ENCODE results near the gene CHRM5. TPM values are rescaled to one million over a fixed set of nuclear protein-coding genes. Genes with fewer than 3 reads are reported as not detected.

CHRM5 gene
- total RNA-seq, 1 experiment from 2014 or later, result not detected

DNA sequence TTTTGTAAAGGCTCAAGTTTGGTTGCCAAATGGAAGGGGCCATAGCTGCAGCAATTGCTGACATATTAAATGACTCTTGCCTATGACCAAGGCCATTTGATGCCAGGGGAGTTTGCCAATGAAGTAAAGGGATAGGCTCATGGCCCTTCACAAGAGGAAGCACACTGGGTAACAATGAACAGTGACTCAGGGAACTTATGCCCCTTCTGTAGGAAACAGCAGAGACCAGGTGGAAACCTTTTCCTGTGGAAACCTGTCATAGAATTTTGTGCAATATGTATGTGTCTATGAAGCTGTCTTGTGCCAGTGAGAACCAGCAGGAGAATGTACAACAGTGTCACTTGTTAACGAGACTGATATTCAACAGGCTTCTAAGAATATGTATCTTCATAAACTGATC, 96.1 kb downstream of the CHRM5 start:
- intact Hi-C loops (cut with micrococcal nuclease; ENCODE audit: unreplicated experiment) (loop anchor here (5.0 to 10.0 kb wide), 2 partner anchors 148 to 510 kb away; partner anchors contain the start of gene KATNBL1), in situ Hi-C loops (cut with HindIII; ENCODE audit: low pct_unique_long_range_greater_than_20kb, low sequenced_read_pairs) (no loop called here)
- ChIA-PET POLR2A (interaction anchor here (0.5 kb wide), 1 partner anchor 13 kb away, joined by 3 read pairs; no protein-coding TSS in a partner anchor), CTCF (no interaction called here)
- Histone ChIP-seq H3K27me3 (ENCODE audit: control insufficient read depth, insufficient read depth, low read length) (no peaks in the 10 kb centered on the region), H3K4me1 (ENCODE audit: control insufficient read depth, insufficient read depth, low read length) (no peaks in the 10 kb centered on the region), H3K9me3 (ENCODE audit: control insufficient read depth, insufficient read depth, low read depth, low read length) (no peaks in the 10 kb centered on the region), H3K27ac (ENCODE audit: low read length) (no peak overlapping the region), H3K36me3 (ENCODE audit: control insufficient read depth, insufficient read depth, low read length) (no peaks in the 10 kb centered on the region), H3K4me3 (ENCODE audit: low read depth in 2 of 2, low read length in 2 of 2) (no peak overlapping the region)
- ATAC-seq (no peak), DNase-seq (ENCODE audit: low read depth, low spot score) (no peak)
- no peak for TF ChIP-seq POLR2AphosphoS5 (IDR thresholded peaks at IDR 0.05; ENCODE audit: low read depth, low read length)
- no TSS peak for BruUV-seq (replicated peaks)

DNA sequence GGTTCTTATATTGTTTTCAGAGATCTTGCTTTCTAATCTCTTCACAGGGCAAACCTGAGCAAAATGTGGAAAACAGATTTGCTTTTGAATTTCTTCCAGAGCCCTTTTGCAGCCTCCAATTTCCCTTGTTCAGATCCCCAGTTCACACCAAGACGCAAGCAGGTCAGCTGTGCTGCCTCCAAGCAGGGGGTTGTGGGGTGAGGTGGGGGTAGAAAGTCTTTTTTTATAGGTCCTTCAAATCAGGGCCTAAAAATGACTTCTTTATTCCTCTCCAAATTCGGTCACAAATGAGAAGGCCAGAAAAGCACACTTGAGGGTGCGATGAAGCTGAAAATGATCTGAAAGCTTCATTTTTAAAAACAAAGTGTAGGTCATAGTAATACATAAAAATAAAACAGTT, 97.0 kb downstream of the CHRM5 start:
- no TSS peak for BruUV-seq (replicated peaks)
- TF ChIP-seq POLR2AphosphoS5 (IDR thresholded peaks at IDR 0.05; ENCODE audit: low read depth, low read length) (no peak), TCF7L2 (IDR thresholded peaks at IDR 0.05; ENCODE audit: low read depth, low read length) (no peak), SIN3A (IDR thresholded peaks at IDR 0.05; ENCODE audit: borderline replicate concordance, insufficient read depth, low read depth, low read length) (no peak)
- TF ChIP-seq, protein P1, sequence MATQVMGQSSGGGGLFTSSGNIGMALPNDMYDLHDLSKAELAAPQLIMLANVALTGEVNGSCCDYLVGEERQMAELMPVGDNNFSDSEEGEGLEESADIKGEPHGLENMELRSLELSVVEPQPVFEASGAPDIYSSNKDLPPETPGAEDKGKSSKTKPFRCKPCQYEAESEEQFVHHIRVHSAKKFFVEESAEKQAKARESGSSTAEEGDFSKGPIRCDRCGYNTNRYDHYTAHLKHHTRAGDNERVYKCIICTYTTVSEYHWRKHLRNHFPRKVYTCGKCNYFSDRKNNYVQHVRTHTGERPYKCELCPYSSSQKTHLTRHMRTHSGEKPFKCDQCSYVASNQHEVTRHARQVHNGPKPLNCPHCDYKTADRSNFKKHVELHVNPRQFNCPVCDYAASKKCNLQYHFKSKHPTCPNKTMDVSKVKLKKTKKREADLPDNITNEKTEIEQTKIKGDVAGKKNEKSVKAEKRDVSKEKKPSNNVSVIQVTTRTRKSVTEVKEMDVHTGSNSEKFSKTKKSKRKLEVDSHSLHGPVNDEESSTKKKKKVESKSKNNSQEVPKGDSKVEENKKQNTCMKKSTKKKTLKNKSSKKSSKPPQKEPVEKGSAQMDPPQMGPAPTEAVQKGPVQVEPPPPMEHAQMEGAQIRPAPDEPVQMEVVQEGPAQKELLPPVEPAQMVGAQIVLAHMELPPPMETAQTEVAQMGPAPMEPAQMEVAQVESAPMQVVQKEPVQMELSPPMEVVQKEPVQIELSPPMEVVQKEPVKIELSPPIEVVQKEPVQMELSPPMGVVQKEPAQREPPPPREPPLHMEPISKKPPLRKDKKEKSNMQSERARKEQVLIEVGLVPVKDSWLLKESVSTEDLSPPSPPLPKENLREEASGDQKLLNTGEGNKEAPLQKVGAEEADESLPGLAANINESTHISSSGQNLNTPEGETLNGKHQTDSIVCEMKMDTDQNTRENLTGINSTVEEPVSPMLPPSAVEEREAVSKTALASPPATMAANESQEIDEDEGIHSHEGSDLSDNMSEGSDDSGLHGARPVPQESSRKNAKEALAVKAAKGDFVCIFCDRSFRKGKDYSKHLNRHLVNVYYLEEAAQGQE (IDR thresholded peaks at IDR 0.05; ENCODE audit: insufficient read depth in 1 of 2, low read depth in 2 of 2, low read length in 1 of 2), result no peak
- TF ChIP-seq, protein P2, sequence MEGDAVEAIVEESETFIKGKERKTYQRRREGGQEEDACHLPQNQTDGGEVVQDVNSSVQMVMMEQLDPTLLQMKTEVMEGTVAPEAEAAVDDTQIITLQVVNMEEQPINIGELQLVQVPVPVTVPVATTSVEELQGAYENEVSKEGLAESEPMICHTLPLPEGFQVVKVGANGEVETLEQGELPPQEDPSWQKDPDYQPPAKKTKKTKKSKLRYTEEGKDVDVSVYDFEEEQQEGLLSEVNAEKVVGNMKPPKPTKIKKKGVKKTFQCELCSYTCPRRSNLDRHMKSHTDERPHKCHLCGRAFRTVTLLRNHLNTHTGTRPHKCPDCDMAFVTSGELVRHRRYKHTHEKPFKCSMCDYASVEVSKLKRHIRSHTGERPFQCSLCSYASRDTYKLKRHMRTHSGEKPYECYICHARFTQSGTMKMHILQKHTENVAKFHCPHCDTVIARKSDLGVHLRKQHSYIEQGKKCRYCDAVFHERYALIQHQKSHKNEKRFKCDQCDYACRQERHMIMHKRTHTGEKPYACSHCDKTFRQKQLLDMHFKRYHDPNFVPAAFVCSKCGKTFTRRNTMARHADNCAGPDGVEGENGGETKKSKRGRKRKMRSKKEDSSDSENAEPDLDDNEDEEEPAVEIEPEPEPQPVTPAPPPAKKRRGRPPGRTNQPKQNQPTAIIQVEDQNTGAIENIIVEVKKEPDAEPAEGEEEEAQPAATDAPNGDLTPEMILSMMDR (IDR thresholded peaks at IDR 0.05), result no peak
- DNase-seq (ENCODE audit: low read depth, low spot score), result no peak
- ATAC-seq, result no peak
- in situ Hi-C loops (cut with HindIII; ENCODE audit: low pct_unique_long_range_greater_than_20kb, low sequenced_read_pairs) (no loop called here), intact Hi-C loops (cut with micrococcal nuclease; ENCODE audit: unreplicated experiment) (loop anchor here (10.0 kb wide), 1 partner anchor 510 kb away; no protein-coding TSS in a partner anchor)
- H3K27ac ChIP-seq (ENCODE audit: low read length), result no peak overlapping the region
- H3K4me1 ChIP-seq (ENCODE audit: control insufficient read depth, insufficient read depth, low read length), result no peaks in the 10 kb centered on the region
- H3K27me3 ChIP-seq (ENCODE audit: control insufficient read depth, insufficient read depth, low read length), result no peaks in the 10 kb centered on the region
- H3K4me3 ChIP-seq (ENCODE audit: low read depth in 2 of 2, low read length in 2 of 2), result no peak overlapping the region
- ChIA-PET CTCF (no interaction called here), POLR2A (no interaction called here)
- H3K36me3 ChIP-seq (ENCODE audit: control insufficient read depth, insufficient read depth, low read length), result no peaks in the 10 kb centered on the region
- no peaks in the 10 kb centered on the region for H3K9me3 ChIP-seq (ENCODE audit: control insufficient read depth, insufficient read depth, low read depth, low read length)

DNA sequence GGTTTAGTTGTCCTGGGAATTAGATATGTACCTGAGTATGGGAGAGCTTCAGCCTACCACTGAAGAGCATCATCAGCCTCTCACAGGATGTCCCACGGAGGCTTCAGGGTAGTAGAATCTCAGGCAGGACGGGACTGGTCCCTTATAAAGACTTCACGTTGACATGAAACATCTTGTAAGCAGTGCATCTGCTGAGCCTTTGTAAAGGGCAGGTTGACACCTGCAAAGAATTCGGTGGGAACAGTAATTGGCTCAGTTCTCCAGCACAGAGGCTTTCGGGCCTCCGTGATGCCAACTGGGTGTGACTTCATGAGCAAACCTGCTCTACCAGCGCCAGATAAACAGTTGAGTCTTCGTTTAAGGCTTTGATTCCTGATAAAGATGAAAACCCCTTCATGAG, 97.6 kb downstream of the CHRM5 start:
- CTCF ChIA-PET, result no interaction called here
- Histone ChIP-seq H3K36me3 (ENCODE audit: control insufficient read depth, insufficient read depth, low read length) (no peaks in the 10 kb centered on the region), H3K9me3 (ENCODE audit: control insufficient read depth, insufficient read depth, low read depth, low read length) (no peaks in the 10 kb centered on the region), H3K4me3 (ENCODE audit: low read depth in 2 of 2, low read length in 2 of 2) (no peak overlapping the region), H3K27me3 (ENCODE audit: control insufficient read depth, insufficient read depth, low read length) (no peaks in the 10 kb centered on the region), H3K27ac (ENCODE audit: low read length) (no peak overlapping the region), H3K4me1 (ENCODE audit: control insufficient read depth, insufficient read depth, low read length) (no peaks in the 10 kb centered on the region)
- POLR2A ChIA-PET, result no interaction called here
- no TSS peak for BruUV-seq (replicated peaks)
- ATAC-seq, result no peak
- TF ChIP-seq, protein P1 (IDR thresholded peaks at IDR 0.05; ENCODE audit: insufficient read depth in 1 of 2, low read depth in 2 of 2, low read length in 1 of 2), result no peak
- TF ChIP-seq POLR2AphosphoS5 (IDR thresholded peaks at IDR 0.05; ENCODE audit: low read depth, low read length) (no peak), SIN3A (IDR thresholded peaks at IDR 0.05; ENCODE audit: borderline replicate concordance, insufficient read depth, low read depth, low read length) (no peak), TCF7L2 (IDR thresholded peaks at IDR 0.05; ENCODE audit: low read depth, low read length) (no peak)
- TF ChIP-seq, protein P2 (IDR thresholded peaks at IDR 0.05), result no peak
- in situ Hi-C loops (cut with HindIII; ENCODE audit: low pct_unique_long_range_greater_than_20kb, low sequenced_read_pairs) (no loop called here), intact Hi-C loops (cut with micrococcal nuclease; ENCODE audit: unreplicated experiment) (loop anchor here (10.0 kb wide), 1 partner anchor 509 kb away; no protein-coding TSS in a partner anchor)
- no peak for DNase-seq (ENCODE audit: low read depth, low spot score)
